GM21515 (cell line): ENCODE data around the gene CXCR2.
"Not testable (repeated sequence)": the region's sequence is repeated elsewhere in the genome, so short reads cannot be mapped to it uniquely, and the experiment has no call there.

Experiments
- ATAC-seq: cut with Tn5 transposase; IDR thresholded peaks from one replicate; pipeline ENCODE4 v1.9.1; 2021; ENCODE audit not compliant: unreplicated experiment

The CXCR2 gene

DNA sequence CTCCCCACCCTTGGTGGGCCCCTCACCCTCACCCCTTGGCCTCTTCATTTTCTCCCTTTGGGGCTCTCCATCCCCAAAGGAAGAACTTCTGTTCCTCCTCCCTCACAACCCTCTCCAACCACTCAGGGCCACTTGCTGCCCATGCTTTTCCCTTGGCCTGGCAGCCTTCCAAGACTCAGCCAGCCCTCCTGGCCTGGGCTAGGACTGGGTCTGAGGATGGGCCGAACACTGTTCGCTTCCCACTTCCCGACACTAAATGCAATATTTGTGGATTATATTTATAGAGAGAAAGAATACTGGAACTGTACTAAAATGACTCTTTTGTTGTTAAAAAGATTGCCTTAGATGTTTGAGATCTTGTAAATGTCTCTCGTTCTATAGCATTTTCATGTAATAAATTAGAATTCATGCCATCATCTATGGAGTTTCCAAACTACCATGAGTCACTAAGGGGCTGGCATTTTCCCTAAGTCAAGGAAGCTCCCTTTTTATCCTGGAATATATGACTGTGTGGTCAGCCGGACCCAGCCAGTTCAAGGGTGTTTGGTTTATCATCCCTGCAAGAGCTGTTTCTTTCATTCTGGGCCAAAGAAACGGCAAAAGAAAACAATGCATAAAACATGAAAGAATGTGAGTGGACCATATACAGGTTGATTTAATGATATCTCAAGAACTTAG, 3.8 kb downstream of the CXCR2 start:
- ATAC-seq, result no peak

- no peak for ATAC-seq
Observed at GRCh38 chr2:218130377-218130776, 4.5 kb downstream of the CXCR2 start.

- ATAC-seq, result no peak
Observed at GRCh38 chr2:218130822-218131221, 5.0 kb downstream of the CXCR2 start.

DNA sequence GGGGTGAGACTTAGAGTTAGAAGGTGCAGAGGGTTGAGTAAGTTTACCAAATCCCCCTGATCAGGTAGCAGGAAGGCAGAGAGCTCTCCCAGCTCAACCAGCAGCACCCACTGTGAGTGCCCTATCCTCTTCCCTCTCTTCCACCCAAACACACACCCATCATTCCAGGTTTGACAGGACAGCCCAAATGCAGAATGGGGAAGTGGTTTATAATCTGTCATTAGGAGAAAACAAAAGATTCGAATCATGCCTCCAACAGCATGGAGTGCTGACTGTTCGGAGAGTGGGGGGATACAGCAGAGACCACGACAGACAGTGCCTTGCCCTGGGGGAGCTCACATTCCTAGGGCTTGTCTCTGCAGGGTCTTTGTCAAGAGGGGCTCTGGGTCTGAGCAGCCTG, 11.7 kb downstream of the CXCR2 start:
- no peak for ATAC-seq

DNA sequence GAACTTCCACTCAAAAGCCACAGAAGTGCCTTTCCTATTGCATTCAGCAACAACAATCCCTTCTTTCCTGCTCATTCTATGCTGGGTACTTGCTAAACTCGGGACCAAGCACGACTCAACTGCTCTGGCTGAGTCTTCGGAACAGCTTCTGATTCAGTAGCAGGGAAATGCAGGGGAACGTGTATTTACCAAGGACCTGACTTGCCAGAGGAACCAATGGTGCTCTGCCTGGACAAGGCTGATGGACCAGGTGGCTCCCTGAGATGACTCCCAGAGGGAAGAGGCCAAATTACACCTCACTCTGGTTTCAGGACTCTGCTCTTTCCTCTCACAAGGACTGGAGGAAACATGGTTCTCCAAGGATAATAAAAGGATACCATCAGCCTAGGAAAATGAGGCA, 12.2 kb downstream of the CXCR2 start:
- ATAC-seq, result no peak

- ATAC-seq, result no peak
Observed at GRCh38 chr2:218145124-218145523, 19.3 kb downstream of the CXCR2 start.

DNA sequence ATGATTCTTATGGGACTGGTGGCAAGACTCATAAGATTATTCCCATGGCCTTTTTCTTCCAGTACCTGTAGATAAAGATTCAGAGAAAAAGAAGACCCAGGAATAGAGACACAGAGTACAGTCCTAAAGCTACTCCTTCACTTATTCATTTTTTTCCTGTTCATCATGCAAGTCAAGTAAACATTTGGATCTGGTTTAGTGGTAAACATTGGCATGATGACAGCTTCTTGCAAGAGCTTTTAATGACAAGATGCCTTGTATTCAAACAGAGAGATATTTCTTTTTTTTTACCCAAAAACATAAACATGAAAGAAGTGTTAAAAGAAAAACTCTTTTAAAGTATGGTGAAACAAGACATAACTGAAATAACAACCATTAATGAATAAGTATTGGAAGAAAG, 20.2 kb downstream of the CXCR2 start:
- ATAC-seq, result no peak

- no peak for ATAC-seq
Observed at GRCh38 chr2:218149098-218149497, 23.3 kb downstream of the CXCR2 start.

DNA sequence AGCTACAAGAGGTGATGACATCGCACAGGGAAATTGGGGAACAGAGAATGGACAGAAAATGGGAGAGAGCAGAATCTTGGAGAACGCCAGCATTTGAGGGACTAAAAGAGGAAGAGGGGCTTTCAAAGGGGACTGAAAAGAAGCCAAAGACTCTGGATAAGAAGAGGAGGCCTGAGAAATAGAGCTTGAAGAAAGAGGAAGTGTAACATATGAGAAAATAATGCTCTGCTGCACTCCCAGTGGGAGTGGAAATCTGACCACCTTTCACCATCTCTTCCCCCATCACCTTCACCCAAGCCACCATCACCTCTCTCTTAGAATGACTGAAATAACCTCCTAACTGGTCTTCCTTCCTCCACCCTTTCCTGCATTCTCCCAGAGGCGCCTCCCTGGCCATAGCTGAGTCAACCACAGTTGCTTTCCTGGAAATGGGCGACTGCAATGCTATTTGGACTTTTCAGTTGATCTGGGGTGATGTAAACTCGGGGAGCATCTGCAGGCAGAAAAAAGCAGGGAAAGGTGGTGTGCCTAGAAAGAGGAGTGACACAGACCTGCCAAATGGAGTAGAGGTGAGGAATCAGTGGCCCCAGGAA, 24.1 kb downstream of the CXCR2 start:
- ATAC-seq, result no peak

GRCh38 chr2:218152172-218152571, 26.3 kb downstream of the CXCR2 start:
- ATAC-seq, result no peak

DNA sequence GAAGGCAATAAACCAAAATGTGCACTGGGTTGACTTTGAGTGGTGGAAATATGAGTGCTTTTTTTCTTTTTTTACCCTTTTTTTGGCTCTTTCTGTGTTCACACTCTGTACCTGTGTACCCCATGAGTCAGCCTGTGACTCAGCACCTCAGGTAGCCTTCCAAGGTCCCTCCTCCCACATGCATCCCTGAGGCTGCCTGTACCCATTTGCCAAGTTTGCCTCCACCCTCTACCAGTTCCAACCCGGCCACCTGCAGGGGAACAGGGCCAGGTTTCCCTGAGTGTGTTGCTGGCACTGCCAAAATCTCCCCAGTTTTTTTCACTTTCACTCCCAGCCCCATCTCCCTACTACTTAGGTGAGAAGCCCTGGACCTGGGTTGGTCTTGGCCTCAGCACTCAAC, 26.9 kb downstream of the CXCR2 start:
- no peak for ATAC-seq

DNA sequence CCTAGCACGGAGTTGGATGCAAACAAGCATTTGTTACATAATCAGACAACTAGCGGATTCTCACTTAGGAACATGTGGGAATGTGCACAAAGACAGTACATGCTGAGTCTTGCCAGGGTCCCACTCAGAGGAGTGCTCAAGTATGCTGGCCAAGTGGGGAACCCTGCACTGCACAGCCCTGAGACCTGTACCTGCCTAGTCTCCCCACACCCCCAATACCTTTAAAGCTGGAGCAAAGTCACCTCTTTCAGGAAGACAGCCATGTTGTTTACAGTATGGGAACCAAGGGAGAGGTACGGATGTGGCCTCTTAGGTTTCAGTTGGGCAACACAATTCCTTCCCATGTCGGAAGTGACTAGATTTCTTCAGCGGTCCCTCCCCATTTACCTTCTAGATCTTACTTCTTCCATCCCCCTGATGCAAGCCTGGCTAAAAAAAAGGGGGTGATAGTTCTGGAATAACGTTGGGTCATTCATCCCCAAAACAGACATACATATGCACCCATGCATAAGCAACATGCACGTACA, 30.2 kb downstream of the CXCR2 start:
- ATAC-seq, result no peak

DNA sequence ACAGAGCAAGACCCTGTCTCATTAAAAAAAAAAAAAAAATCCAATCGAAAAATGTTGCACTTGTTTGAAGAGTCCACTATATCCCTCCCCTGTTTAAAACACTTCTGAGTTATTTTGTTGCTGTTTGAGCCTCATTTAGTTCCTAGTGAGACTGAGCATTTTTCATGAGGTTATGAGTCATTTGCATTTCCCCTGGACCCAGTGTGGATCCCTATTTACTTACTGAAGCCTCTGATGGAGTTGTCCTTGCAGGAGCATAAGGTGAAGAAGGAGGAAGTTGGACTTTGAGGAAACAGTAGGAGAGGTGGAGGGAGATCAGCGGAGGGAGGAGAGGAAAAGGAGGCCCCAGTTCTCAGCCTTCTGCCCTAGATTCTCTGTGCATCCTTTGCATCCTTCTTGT, 35.8 kb downstream of the CXCR2 start:
- no peak for ATAC-seq

DNA sequence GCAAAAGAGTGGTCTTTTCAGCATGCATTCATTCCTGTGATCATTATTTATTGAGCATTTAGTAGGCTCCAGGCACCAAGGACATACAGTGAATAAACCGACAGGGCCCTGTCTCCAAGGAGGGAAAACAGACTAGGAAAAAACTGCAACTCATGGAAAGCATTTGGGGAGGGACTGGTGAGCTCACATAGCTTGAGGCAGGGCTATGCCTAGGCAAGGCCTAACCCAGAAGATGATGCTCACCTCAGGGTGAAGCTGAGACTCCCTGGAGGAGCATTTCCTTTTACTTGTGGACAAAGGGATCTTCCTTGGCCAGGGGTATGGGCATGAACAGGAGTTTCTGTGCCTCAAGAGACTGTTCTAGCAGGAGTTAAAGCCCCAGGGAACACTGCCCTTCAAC, 37.0 kb downstream of the CXCR2 start:
- ATAC-seq, result no peak

DNA sequence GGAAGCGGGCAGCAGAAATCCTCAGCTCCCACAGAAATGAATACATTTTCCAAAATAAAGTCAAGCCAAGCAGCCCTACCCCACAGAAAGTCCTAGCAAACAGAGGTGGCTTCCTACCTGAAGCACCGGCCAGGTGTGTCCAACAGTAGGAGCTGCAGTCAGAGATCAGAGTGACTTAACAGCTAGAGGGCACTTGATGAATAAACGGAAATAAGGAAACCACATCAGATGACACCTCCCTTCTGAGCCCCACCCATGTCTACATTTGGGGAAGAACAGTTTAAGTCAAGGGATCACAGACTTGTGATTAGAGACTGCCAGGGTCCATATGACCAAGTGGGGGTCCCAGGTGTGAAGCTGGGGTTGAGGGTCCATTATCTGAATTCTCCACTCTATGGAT, 41.0 kb downstream of the CXCR2 start, which contains the start of gene CXCR1:
Gene CXCR1 (minus strand): TSS at position 172 of the 400 bp plus-strand sequence. CDS start 1,751 bp downstream, outside the sequence.
- ATAC-seq, result no peak

DNA sequence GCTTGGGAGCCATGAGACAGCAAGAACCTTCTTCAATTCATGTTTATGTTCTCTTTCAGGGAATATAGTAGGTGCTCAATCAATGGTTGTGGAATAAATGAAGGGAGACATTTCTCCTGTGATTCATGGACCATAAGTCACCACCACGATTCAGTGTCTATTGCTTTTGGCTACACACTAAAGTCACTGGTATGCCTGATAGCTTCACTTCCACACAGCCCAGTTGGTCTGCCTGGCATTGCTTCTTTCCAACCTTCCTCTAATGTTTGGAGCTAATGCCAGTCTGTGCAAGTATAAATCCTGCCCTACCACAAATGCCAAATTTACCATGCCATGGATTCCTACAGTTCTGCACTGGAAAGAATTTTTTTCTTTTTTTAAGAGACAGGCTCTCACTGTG, 42.2 kb downstream of the CXCR2 start:
- no peak for ATAC-seq

DNA sequence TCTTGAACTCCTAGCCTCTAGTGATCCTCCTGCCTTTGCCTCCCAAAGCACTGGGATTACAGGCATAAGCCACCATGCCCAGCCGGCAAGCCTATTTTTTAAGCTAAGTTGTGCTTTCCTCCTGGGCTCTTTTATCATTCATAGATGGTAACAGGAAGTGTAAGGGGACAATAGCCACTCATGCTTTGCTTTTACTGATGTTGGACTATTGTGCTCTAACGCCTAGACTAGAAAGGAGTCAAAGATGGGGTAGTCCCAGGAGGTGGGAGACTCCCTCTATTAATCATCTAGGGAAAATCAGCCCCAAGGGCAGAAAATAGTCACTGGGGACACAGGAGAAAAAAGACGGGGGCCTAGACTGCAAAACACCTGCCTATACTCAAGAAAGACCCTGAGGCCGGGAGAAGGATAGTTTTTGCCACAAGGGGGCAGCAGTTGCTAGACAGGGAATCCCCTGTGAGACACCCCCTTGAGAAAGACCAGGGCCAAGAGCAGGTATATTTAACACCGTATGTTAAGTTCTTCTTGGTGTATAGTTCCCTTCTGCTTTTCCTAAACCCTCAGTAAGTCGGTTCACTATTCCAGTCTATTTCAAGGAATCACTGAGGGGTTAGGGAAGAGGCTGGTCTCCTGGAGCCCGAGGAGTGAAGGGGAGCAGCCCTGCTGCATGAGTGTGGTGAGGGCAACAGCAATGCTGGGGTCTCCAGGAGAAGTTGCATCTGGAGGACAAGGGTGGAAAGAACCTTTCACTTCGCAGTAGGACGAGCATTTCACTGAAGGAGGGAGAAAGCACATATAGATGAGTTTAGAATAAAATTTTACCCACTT, 43.0 kb downstream of the CXCR2 start:
- no peak for ATAC-seq

DNA sequence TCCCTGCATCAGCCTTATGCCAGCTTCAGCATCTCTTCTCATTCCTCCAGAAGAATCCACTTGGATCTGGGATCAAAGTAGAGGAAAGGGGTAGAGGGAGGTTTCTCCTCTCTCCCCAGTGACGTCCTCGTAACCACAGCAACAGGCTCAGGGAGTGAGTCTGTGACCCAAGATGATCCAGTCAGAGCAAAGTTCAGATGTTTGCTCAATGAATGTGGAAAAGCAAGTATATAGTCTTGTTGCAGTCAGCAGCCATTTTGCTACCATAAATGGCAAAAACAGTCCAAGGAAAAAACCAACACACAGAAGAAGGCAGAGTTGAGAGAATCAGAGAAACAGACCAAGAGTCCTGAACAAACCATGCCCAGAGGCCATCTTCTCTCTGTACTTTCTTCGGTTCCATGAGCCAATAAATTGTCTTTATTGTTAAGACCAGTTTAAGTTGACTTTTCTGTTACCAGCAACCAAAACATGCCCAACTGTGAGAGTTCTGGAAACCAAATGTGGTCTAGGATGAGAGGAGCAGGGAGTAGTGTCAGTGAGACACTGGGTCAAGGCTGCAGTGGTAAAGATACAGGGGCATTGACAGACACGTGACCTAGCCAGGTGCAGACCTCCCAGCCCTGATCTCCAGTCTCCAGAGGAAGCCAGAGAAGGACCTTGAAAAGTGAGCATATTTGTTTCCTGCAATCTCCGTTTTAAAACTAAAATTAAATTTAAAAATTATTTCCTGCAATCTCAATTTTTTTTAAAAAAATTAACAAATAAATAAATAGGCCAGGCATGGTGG, 44.1 kb downstream of the CXCR2 start:
- no peak for ATAC-seq

- ATAC-seq, result not testable (repeated sequence)
Observed at GRCh38 chr2:218171744-218172143, 45.9 kb downstream of the CXCR2 start.

DNA sequence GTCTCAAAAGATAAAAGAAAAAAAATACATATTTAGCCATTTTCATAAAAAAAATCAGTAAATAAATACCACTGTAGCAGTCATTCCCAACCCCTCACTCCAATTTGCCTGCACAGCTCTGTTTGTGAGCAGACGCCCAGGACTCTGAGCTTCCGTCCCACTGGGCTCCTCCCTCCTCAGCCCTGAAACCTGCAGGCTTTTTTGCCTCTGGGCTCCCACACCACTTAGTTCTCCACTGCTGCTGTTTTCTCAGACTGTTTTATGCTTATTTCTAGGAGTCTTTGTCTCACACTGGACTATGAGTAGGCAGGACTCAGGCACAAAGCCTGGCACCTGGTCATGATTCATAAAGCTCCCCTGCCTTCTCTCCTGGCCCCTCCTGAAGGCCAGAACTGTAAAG, 47.0 kb downstream of the CXCR2 start:
- no peak for ATAC-seq

- ATAC-seq, result no peak
Observed at GRCh38 chr2:218179782-218180181, 54.0 kb downstream of the CXCR2 start.
